ENCODE results near the gene EXT2.

DNA sequence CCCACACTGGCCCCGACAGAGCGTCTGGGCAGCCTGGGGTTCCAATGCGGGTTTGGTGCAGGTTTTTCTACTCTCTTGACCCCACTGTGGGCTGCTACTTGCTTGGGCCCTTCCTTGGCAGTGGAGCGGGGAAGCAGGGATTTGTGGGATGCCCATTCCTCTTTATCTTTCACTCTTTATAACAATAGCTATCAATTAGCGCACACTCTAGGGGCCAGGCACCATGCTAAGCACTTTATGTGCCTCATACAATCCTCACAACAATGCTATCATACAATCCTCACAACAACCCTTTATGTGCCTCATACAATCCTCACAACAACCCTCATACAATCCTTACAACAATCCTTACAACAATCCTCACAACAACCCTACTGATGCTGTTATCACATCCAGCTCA lies 16.7 kb upstream of the EXT2 start:
- TF ChIP-seq CTCF (IDR thresholded peaks at IDR 0.05; ENCODE audit: low read length) (no peak), EZH2 (optimal IDR thresholded peaks at IDR 0.05; ENCODE audit: low read depth, low read length) (no peak)

All from MM.1S (cell line).